GM12892 (cell line): ENCODE measurements around the gene CD96.

ENCODE experiments used
- POLR2A ChIP-seq: IDR thresholded peaks from 2 replicates; pipeline ENCODE4 v1.6.1; 2011; ENCODE audit warnings: low read depth, low read length, control low read depth
- POLR2AphosphoS5 ChIP-seq: IDR thresholded peaks from 2 replicates; pipeline ENCODE4 v1.6.1; 2011; ENCODE audit warnings: low read depth, low read length, control low read depth

- TF ChIP-seq POLR2AphosphoS5 (no peak), POLR2A (no peak)
Measured at GRCh38 chr3:111639316-111639715, 97.3 kb downstream of the CD96 start.
